Measurements from ENCODE around the gene NOL7. TPM values are rescaled to one million over a fixed set of nuclear protein-coding genes. Genes with fewer than 3 reads are reported as not detected.

The NOL7 gene
- total and polyA plus RNA-seq, 9 of the 15 experiments (the other 6 are each of a cell fraction or from before 2014, with no cell fraction given) = 19.4 to 235 (median 157) TPM

DNA sequence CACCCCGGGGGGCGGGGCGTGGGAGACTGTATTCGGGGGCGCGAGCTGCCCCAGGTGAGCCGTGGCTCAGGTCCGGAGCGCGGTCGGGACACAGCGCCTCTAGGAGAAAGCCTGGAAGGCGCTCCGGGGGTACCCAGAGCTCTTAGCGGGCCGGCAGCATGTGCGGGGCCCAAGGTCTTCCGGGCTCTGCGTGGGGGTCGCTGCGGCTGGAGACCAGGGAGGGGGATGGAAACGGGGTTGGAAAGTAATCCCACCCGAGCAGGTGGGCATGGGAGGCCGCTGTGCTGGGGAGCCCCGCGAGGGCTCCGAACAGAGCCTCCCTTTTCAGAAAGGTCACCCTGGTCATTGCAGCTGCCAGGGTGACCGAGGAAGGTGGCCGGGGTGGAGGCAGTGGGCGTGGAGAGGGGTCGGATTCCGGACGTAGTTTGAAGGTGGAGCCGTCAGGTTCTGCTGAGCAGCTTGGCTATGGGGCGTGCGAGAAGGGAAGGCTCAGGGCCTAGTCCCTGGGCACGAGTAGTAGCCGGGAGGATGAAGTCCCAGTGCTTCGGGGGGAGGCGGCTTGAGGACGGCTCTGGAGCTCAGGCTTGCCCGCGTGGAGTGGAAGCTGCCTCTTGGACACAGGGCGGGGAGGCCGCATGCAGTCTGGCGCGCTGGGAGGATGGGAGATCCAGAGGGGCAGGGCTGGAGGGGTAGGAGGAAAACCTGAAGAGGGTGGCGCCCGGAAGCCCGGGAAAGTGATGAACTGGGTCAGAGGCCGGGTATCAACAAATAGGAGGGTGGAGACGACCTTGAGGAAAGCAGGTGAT is 40.4 kb upstream of the NOL7 start, which contains the start of gene SIRT5 (continued):
- TF ChIP-seq FOXA3 (CRISPR knock-in tag; conservative IDR thresholded peaks at IDR 0.05 in 1 of 2, IDR thresholded peaks at IDR 0.05 in 1 of 2) (peak in 1 of 2 experiments; percentile 12; a peak in 1 of 4 replicates), ARID2 (IDR thresholded peaks at IDR 0.05) (no peak), YY1 (IDR thresholded peaks at IDR 0.05; ENCODE audit: borderline replicate concordance in 1 of 3, control insufficient read depth in 1 of 3, extremely low read depth in 1 of 3, insufficient read depth in 3 of 3, insufficient read length in 1 of 3, insufficient replicate concordance in 2 of 3, low read depth in 1 of 3, low read length in 2 of 3) (peak in 2 of 3 experiments; percentile 7 to 21), MIER1 (IDR thresholded peaks at IDR 0.05; ENCODE audit: low read depth) (0 out of 2 replicates have a peak, but pooled peaks have one; percentile 12), SMAD2 (IDR thresholded peaks at IDR 0.05; ENCODE audit: low read depth, low read length) (no peak), ZNF143 (CRISPR knock-in tag; IDR thresholded peaks at IDR 0.05) (no peak; the same call in 1 of the 2 replicates), ASH1L (IDR thresholded peaks at IDR 0.05; ENCODE audit: borderline replicate concordance, low read depth, partially characterized antibody) (peak; percentile 37), RUNX1 (IDR thresholded peaks at IDR 0.05; ENCODE audit: low read depth) (no peak), ZNF121 (CRISPR knock-in tag; conservative IDR thresholded peaks at IDR 0.05) (no peak), NUFIP1 (IDR thresholded peaks at IDR 0.05; ENCODE audit: partially characterized antibody) (no peak), ZNF766 (CRISPR knock-in tag; conservative IDR thresholded peaks at IDR 0.05) (no peak), POLR2A (conservative IDR thresholded peaks at IDR 0.05) (peak; percentile 96), L3MBTL2 (IDR thresholded peaks at IDR 0.05) (peak; percentile 92), HNRNPK (IDR thresholded peaks at IDR 0.05; ENCODE audit: low read depth, low read length, poor library complexity, severe bottlenecking) (peak; percentile 2), GTF2F1 (IDR thresholded peaks at IDR 0.05; ENCODE audit: low read depth, low read length) (0 out of 2 replicates have a peak, but pooled peaks have one; percentile 19), ZBED1 (IDR thresholded peaks at IDR 0.05) (no peak; the same call in 1 of the 2 replicates), RBM14 (IDR thresholded peaks at IDR 0.05; ENCODE audit: borderline replicate concordance, insufficient read depth, low read depth, low read length) (no peak), SNRNP70 (optimal IDR thresholded peaks at IDR 0.05; ENCODE audit: low read depth, low read length) (no peak), ZNF174 (CRISPR knock-in tag; IDR thresholded peaks at IDR 0.05) (no peak), KAT2B (IDR thresholded peaks at IDR 0.05; ENCODE audit: low read depth, low read length) (no peak)
- TF ChIP-seq, protein P1, sequence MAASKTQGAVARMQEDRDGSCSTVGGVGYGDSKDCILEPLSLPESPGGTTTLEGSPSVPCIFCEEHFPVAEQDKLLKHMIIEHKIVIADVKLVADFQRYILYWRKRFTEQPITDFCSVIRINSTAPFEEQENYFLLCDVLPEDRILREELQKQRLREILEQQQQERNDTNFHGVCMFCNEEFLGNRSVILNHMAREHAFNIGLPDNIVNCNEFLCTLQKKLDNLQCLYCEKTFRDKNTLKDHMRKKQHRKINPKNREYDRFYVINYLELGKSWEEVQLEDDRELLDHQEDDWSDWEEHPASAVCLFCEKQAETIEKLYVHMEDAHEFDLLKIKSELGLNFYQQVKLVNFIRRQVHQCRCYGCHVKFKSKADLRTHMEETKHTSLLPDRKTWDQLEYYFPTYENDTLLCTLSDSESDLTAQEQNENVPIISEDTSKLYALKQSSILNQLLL (CRISPR knock-in tag; IDR thresholded peaks at IDR 0.05; ENCODE audit: borderline replicate concordance) = no peak
- TF ChIP-seq, protein P2, sequence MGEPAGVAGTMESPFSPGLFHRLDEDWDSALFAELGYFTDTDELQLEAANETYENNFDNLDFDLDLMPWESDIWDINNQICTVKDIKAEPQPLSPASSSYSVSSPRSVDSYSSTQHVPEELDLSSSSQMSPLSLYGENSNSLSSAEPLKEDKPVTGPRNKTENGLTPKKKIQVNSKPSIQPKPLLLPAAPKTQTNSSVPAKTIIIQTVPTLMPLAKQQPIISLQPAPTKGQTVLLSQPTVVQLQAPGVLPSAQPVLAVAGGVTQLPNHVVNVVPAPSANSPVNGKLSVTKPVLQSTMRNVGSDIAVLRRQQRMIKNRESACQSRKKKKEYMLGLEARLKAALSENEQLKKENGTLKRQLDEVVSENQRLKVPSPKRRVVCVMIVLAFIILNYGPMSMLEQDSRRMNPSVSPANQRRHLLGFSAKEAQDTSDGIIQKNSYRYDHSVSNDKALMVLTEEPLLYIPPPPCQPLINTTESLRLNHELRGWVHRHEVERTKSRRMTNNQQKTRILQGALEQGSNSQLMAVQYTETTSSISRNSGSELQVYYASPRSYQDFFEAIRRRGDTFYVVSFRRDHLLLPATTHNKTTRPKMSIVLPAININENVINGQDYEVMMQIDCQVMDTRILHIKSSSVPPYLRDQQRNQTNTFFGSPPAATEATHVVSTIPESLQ (CRISPR knock-in tag; IDR thresholded peaks at IDR 0.05) = no peak; the same call in 1 of the 2 replicates
